Muscle layer of duodenum (tissue), 2 donors: ENCODE results near the gene HS6ST1.

Source experiments
- H3K27ac ChIP-seq: one replicate; pipeline ENCODE4 v1.7.0; 2013; ENCODE audit warnings: mild to moderate bottlenecking, low read length
- H3K27me3 ChIP-seq: one replicate; pipeline ENCODE4 v1.7.0; 2013; ENCODE audit warnings: low read depth, mild to moderate bottlenecking, control low read depth, low read length
- H3K36me3 ChIP-seq, 2 donors: one replicate each; pipeline ENCODE4 v1.7.0; 2013; ENCODE audit warnings: low read length in 2 of 2, control low read depth in 1 of 2, mild to moderate bottlenecking in 1 of 2; ENCODE audit not compliant: insufficient read depth in 2 of 2, control insufficient read depth in 1 of 2
- H3K4me1 ChIP-seq, 2 donors: one replicate each; pipeline ENCODE4 v1.7.0; 2013; ENCODE audit warnings: low read length in 2 of 2, mild to moderate bottlenecking in 2 of 2, control low read depth in 1 of 2, moderate library complexity in 1 of 2; ENCODE audit not compliant: insufficient read depth in 2 of 2, control insufficient read depth in 1 of 2
- H3K4me3 ChIP-seq, 2 donors: one replicate each; pipeline ENCODE4 v1.7.0; 2013; ENCODE audit warnings: low read length in 2 of 2, low read depth in 1 of 2, mild to moderate bottlenecking in 1 of 2
- H3K9me3 ChIP-seq, 2 donors: one replicate each; pipeline ENCODE4 v1.7.0; 2013; ENCODE audit warnings: low read length in 2 of 2, control low read depth in 1 of 2, mild to moderate bottlenecking in 1 of 2; ENCODE audit not compliant: control insufficient read depth in 1 of 2
- donor health status: healthy.

Gene HS6ST1

DNA sequence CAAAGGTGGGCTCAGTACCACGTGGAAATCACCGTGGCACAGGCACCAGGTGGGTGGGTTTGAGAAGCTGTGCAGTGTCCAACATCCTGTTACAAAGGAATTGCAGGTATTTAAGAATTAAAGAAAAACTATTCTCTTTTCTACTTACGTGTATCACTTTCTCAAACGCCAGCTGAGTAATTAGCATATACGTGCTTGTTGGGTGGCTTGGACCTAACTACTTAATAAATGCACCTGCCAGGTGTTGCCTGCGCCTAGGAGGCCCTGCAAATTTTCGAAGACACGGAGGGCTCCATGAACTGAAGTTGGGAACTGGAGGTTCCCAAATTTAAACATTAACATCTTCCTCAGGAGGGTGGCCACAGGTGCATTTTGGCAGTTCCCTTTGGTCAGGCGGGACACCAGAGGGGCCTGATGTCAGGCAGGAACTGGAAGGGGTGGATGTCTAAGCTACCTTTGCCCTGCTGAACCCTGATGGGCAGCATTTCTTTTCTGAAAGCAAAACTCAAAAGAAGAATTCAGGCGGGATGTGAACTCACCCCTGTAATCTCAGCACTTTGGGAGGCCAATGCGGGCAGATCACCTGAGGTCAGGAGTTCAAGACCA lies 84.8 kb downstream of the HS6ST1 start:
- H3K9me3 ChIP-seq = no peaks in the 10 kb centered on the region
- no peaks in the 10 kb centered on the region for H3K27me3 ChIP-seq
- H3K4me1 ChIP-seq = peaks cover 2 to 4% of the 10 kb centered on the region in 2 donors
- no peak overlapping the region for H3K27ac ChIP-seq
- peak overlapping the region; percentile 21 to 93 for H3K4me3 ChIP-seq
- H3K36me3 ChIP-seq = no peaks in the 10 kb centered on the region

DNA sequence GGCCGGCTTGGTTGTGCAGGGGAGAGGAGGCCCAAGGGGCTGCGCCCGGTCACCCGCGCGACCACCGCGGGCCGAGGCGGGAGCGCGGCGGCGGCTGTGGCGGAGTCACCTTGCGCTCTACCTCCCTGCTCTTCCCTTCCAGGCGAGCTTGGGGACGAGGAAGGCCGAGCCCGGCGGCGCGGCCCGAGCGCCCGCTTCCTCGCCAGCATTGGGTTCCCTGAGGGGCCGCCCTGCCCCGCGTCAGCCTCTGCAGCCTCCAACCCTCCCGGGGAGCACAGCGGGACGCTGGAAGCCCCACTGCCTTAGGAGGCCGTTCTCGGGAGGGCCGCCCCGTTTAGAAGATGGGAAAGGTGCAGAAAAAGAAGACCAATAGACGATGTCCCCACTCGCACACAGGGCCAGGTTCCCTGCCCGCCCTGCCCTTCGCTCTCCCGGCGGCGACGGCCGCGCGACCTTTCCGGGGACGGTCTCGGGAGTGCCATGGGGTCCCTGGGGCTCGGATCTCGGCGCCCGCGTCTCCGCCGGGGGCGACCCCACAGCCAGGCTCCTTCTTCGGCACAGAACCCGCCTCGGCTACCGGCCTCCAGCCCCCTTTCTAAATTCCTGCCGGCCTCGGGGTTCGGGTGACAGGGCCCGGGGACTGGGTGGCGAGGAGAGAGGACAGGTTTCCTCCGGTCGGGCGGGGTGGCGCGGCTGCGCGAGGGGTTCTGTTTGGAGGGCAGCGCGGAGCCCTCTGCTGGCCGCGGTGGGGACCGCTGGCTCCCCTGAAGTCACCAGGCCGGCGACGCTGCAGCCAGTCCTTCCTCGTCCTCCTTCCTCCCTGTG lies 85.5 kb downstream of the HS6ST1 start:
- Histone ChIP-seq H3K27me3 (no peaks in the 10 kb centered on the region), H3K4me1 (peaks cover 2 to 4% of the 10 kb centered on the region in 2 donors), H3K9me3 (no peaks in the 10 kb centered on the region), H3K4me3 (peak overlapping the region; percentile 62 to 93), H3K27ac (no peak overlapping the region), H3K36me3 (no peaks in the 10 kb centered on the region)

DNA sequence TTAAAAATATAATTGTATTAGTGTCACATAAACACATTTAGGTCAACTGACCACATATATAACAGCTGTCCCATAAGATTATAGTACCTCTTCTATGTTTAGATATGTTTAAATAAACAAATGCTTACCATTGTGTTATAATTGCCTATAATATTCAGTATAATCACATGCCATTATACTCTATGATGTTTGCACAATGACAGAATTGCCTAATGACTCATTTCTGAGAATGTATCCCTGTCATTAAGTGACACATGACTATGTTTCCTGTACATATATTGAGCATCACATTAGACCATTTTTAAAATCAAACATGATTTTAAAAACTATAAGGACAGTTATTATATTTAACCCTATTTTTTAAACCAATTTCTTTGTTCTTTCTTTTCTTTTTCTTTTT lies 89.8 kb downstream of the HS6ST1 start:
- no peaks in the 10 kb centered on the region for H3K9me3 ChIP-seq
- H3K27me3 ChIP-seq = no peaks in the 10 kb centered on the region
- no peak overlapping the region for H3K27ac ChIP-seq
- H3K36me3 ChIP-seq = no peaks in the 10 kb centered on the region
- no peak overlapping the region for H3K4me3 ChIP-seq
- H3K4me1 ChIP-seq = peaks cover 0 to 3% of the 10 kb centered on the region in 2 donors

DNA sequence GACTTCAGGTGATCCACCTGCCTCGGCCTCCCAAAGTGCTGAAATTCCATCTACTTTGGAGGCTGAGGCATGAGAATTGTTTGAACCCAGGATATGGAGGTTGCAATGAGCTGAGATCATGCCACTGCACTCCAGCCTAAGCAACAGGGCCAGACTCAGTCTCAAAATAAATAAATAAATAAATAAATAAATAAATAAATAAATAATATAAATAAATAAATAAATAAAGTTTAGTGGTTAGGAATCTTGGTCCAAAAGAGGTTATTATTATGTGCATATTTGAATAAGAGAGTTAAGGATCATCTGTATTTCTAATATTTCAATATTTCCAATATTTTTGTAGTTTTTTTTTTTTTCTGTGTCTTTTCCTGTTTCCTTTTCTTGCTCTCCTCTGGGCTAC lies 90.8 kb downstream of the HS6ST1 start:
- Histone ChIP-seq H3K4me1 (no peaks in the 10 kb centered on the region), H3K9me3 (no peaks in the 10 kb centered on the region), H3K27me3 (no peaks in the 10 kb centered on the region), H3K27ac (no peak overlapping the region), H3K36me3 (no peaks in the 10 kb centered on the region), H3K4me3 (no peak overlapping the region)

DNA sequence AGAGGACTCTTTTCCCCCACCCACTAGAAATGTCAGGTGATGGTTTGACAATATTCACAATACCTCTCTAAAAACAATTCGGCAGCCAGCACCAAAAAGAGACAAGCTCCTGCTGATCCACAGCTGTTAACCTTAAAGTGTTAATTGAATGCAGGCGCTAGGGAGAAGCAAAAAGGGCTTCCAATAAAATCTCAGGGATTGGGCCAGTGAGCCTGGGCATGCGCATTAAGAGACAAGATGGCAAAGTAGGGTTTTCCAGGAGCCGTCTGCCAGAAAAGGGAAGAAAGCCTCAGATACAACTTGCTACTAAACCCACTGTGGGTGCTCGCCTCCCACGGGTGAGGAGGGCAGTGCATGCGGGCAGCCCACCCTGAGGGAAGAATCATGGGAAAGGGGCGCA lies 98.8 kb downstream of the HS6ST1 start:
- H3K9me3 ChIP-seq = no peaks in the 10 kb centered on the region
- no peaks in the 10 kb centered on the region for H3K4me1 ChIP-seq
- no peak overlapping the region for H3K4me3 ChIP-seq
- H3K27ac ChIP-seq = no peak overlapping the region
- H3K27me3 ChIP-seq = no peaks in the 10 kb centered on the region
- H3K36me3 ChIP-seq = no peaks in the 10 kb centered on the region

DNA sequence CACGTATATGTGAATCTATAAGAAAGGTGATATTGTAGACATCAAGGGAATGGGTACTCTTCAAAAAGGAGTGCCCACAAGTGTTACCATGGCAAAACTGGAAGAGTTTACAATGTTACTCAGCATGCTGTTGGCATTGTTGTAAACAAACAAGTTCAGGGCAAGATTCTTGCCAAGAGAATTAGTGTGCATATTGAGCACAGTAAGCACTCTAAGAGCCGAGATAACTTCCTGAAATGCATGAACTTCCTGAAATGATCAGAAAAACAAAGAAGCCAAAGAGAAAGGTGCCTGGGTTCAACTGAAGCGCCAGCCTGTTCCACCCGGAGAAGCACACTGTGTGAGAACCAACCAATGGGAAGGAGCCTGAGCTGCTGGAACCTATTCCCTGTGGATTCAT lies 101.0 kb downstream of the HS6ST1 start:
- H3K36me3 ChIP-seq = no peaks in the 10 kb centered on the region
- no peak overlapping the region for H3K27ac ChIP-seq
- no peaks in the 10 kb centered on the region for H3K4me1 ChIP-seq
- no peaks in the 10 kb centered on the region for H3K27me3 ChIP-seq
- H3K9me3 ChIP-seq = no peaks in the 10 kb centered on the region
- no peak overlapping the region for H3K4me3 ChIP-seq

DNA sequence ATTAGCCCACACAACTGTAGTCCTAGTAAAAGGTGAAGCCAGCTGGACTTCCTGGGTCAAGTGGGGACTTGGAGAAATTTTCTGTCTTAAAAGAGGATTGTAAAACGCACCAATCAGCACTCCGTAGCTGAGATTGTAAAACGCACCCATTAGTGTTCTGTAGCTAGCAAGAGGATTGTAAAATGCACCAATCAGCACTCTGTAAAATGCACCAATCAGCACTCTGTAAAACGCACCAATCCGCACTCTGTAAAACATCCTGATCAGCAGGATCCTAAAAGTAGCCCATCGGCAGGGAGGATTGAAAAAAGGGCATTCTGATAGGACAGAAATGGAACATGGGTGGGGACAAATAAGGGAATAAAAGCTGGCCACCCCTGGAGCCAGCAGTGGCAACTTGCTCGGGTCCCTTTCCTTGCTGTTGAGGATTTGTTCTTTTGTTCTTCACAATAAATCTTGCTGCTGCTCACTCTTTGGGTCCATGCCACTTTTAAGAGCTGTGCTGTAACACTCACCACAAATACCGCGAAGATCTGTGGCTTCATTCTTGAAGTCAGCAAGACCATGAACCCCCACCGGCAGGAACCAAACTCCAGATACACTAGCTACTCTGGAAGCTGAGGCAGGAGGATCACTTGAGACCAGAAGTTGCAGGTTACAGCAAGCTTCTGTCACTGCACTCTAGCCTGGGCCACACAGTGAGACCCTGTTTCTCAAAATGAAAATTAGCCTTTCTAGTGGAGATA lies 102.6 kb downstream of the HS6ST1 start:
- no peaks in the 10 kb centered on the region for H3K4me1 ChIP-seq
- no peak overlapping the region for H3K4me3 ChIP-seq
- H3K27me3 ChIP-seq = no peaks in the 10 kb centered on the region
- no peak overlapping the region for H3K27ac ChIP-seq
- H3K36me3 ChIP-seq = no peaks in the 10 kb centered on the region
- H3K9me3 ChIP-seq = no peaks in the 10 kb centered on the region
